Measurements from ENCODE around the gene TNP2. TPM values are rescaled to one million over a fixed set of nuclear protein-coding genes. Genes with fewer than 3 reads are reported as not detected.

TNP2 gene
- total and polyA plus RNA-seq, 4 donors = not detected

GRCh38 chr16:11264155-11264832 is 4.8 kb downstream of the TNP2 start:
- H3K27ac ChIP-seq (ENCODE audit: low read depth in 1 of 2, low read length in 1 of 2) = no peak overlapping the region
- WGBS, 2 donors = 76% methylated on average over 9 of the region's 9 CpGs

GRCh38 chr16:11263737-11264136 is 5.4 kb downstream of the TNP2 start:
- Histone ChIP-seq H3K4me1 (ENCODE audit: control insufficient read depth in 5 of 5, insufficient read depth in 5 of 5, low read length in 5 of 5) (peaks cover 0 to 8% (median 6%) of the 10 kb centered on the region in 5 donors), H3K4me3 (no peak overlapping the region), H3K36me3 (ENCODE audit: control insufficient read depth in 4 of 4, insufficient read depth in 4 of 4, low read length in 4 of 4) (no peaks in the 10 kb centered on the region), H3K9me3 (ENCODE audit: control insufficient read depth in 4 of 4, insufficient read depth in 3 of 4, low read length in 3 of 4) (no peaks in the 10 kb centered on the region), H3K9ac (ENCODE audit: insufficient read depth in 1 of 2, low read length in 2 of 2) (no peak overlapping the region), H3K27me3 (ENCODE audit: control insufficient read depth in 3 of 3, insufficient read depth in 3 of 3, low read length in 2 of 3) (no peaks in the 10 kb centered on the region), H3K27ac (ENCODE audit: low read depth in 1 of 2, low read length in 1 of 2) (no peak overlapping the region)
- ATAC-seq (ENCODE audit: insufficient read depth, low FRiP score) = no peak
- TF ChIP-seq CTCF (IDR thresholded peaks at IDR 0.05; ENCODE audit: control extremely low read depth, extremely low read depth) = no peak
- WGBS, 2 donors = 30 to 50% methylated on average over 4 of the region's 4 CpGs
- no peak for DNase-seq

More at GRCh38 chr16:11264155-11264832, 4.8 kb downstream of the TNP2 start:
- no peaks in the 10 kb centered on the region for H3K9me3 ChIP-seq (ENCODE audit: control insufficient read depth in 4 of 4, insufficient read depth in 3 of 4, low read length in 3 of 4)
- no peaks in the 10 kb centered on the region for H3K36me3 ChIP-seq (ENCODE audit: control insufficient read depth in 4 of 4, insufficient read depth in 4 of 4, low read length in 4 of 4)
- H3K4me1 ChIP-seq (ENCODE audit: control insufficient read depth in 5 of 5, insufficient read depth in 5 of 5, low read length in 5 of 5) = peaks cover 0 to 8% (median under 1%) of the 10 kb centered on the region in 5 donors
- H3K27me3 ChIP-seq (ENCODE audit: control insufficient read depth in 3 of 3, insufficient read depth in 3 of 3, low read length in 2 of 3) = no peaks in the 10 kb centered on the region
- TF ChIP-seq CTCF (IDR thresholded peaks at IDR 0.05; ENCODE audit: control extremely low read depth, extremely low read depth) = no peak
- no peak for ATAC-seq (ENCODE audit: insufficient read depth, low FRiP score)
- no peak for DNase-seq
- H3K9ac ChIP-seq (ENCODE audit: insufficient read depth in 1 of 2, low read length in 2 of 2) = no peak overlapping the region
- H3K4me3 ChIP-seq = no peak overlapping the region

GRCh38 chr16:11262915-11263314 is 6.2 kb downstream of the TNP2 start:
- WGBS, 2 donors = 86 to 92% methylated on average over 8 of the region's 8 CpGs
- Histone ChIP-seq H3K4me1 (ENCODE audit: control insufficient read depth in 5 of 5, insufficient read depth in 5 of 5, low read length in 5 of 5) (peaks cover 0 to 9% (median 6%) of the 10 kb centered on the region in 5 donors), H3K9me3 (ENCODE audit: control insufficient read depth in 4 of 4, insufficient read depth in 3 of 4, low read length in 3 of 4) (no peaks in the 10 kb centered on the region), H3K27me3 (ENCODE audit: control insufficient read depth in 3 of 3, insufficient read depth in 3 of 3, low read length in 2 of 3) (no peaks in the 10 kb centered on the region), H3K27ac (ENCODE audit: low read depth in 1 of 2, low read length in 1 of 2) (no peak overlapping the region), H3K36me3 (ENCODE audit: control insufficient read depth in 4 of 4, insufficient read depth in 4 of 4, low read length in 4 of 4) (no peaks in the 10 kb centered on the region), H3K4me3 (no peak overlapping the region), H3K9ac (ENCODE audit: insufficient read depth in 1 of 2, low read length in 2 of 2) (no peak overlapping the region)
- ATAC-seq (ENCODE audit: insufficient read depth, low FRiP score) (no peak), DNase-seq (no peak)
- TF ChIP-seq CTCF (IDR thresholded peaks at IDR 0.05; ENCODE audit: control extremely low read depth, extremely low read depth) = no peak

GRCh38 chr16:11260596-11260966 is 8.5 kb downstream of the TNP2 start:
- no peak overlapping the region for H3K9ac ChIP-seq (ENCODE audit: insufficient read depth in 1 of 2, low read length in 2 of 2)
- H3K4me1 ChIP-seq (ENCODE audit: control insufficient read depth in 5 of 5, insufficient read depth in 5 of 5, low read length in 5 of 5) = peaks cover 0 to 19% (median 9%) of the 10 kb centered on the region in 5 donors
- no peaks in the 10 kb centered on the region for H3K36me3 ChIP-seq (ENCODE audit: control insufficient read depth in 4 of 4, insufficient read depth in 4 of 4, low read length in 4 of 4)
- H3K27me3 ChIP-seq (ENCODE audit: control insufficient read depth in 3 of 3, insufficient read depth in 3 of 3, low read length in 2 of 3) = no peaks in the 10 kb centered on the region
- 79 to 87% methylated on average over 3 of the region's 3 CpGs for WGBS, 2 donors
- no peak for TF ChIP-seq CTCF (IDR thresholded peaks at IDR 0.05; ENCODE audit: control extremely low read depth, extremely low read depth)
- no peak overlapping the region for H3K27ac ChIP-seq (ENCODE audit: low read depth in 1 of 2, low read length in 1 of 2)
- no peak overlapping the region for H3K4me3 ChIP-seq
- no peaks in the 10 kb centered on the region for H3K9me3 ChIP-seq (ENCODE audit: control insufficient read depth in 4 of 4, insufficient read depth in 3 of 4, low read length in 3 of 4)
- DNase-seq (no peak), ATAC-seq (ENCODE audit: insufficient read depth, low FRiP score) (no peak)

Data from lung (tissue), 12 donors.